ENCODE measurements around the gene LARGE1. TPM values are rescaled to one million over a fixed set of nuclear protein-coding genes. Genes with fewer than 3 reads are reported as not detected.

Gene LARGE1
- total RNA-seq, 1 experiment from 2014 or later: 1.5 TPM

DNA sequence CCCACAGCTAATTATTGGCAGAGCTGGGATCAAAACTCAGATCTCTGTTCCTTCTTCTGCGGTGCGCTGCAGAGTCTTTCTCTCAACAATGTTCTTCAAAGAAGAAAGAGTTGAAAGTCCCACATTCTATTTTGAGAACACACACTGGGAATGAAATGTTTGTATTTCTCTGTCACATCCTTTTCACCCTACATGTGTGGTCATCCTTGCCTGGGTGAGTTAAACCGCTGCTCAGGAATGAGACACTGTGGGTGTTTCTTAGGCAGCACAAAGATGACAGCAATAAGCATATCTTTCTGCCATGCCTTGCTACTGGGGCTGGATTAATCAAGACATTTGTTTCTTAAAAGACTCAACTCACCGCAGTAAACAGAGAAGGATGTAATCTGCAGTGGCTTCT lies 222.6 kb downstream of the LARGE1 start:
- POLR2A ChIA-PET: no interaction called here
- Histone ChIP-seq H3K9ac (ENCODE audit: low read length) (no peak overlapping the region), H3K79me2 (ENCODE audit: insufficient read depth, low read length) (no peaks in the 10 kb centered on the region), H3K4me1 (ENCODE audit: control insufficient read depth in 1 of 2, insufficient read depth in 2 of 2, low read length in 2 of 2) (no peaks in the 10 kb centered on the region), H3K4me2 (ENCODE audit: low read length) (no peak overlapping the region), H3K27ac (ENCODE audit: low read depth, low read length) (no peak overlapping the region), H3K9me3 (ENCODE audit: control insufficient read depth in 1 of 2, insufficient read depth in 1 of 2, low read depth in 1 of 2, low read length in 2 of 2) (peaks cover 9 to 43% of the 10 kb centered on the region in 2 experiments; a peak in 2 of 4 replicates), H3K36me3 (ENCODE audit: control insufficient read depth in 1 of 2, insufficient read depth in 2 of 2, low read length in 2 of 2) (no peaks in the 10 kb centered on the region), H2AFZ (ENCODE audit: low read depth, low read length, poor library complexity, severe bottlenecking) (no peak overlapping the region), H3K9me2 (ENCODE audit: insufficient read depth) (no peaks in the 10 kb centered on the region), H3K27me3 (ENCODE audit: insufficient read depth, low read length) (no peaks in the 10 kb centered on the region), H3K4me3 (replicated peaks in 1 of 2; ENCODE audit: low read depth in 1 of 2, low read length in 2 of 2) (no peak overlapping the region), H4K20me1 (ENCODE audit: insufficient read depth) (no peaks in the 10 kb centered on the region)
- ATAC-seq (no peak), DNase-seq (ENCODE audit: low read depth, low spot score) (no peak)
- CTCF ChIA-PET: no interaction called here
- intact Hi-C loops (cut with micrococcal nuclease): no loop called here
- BruUV-seq (replicated peaks): no TSS peak
- TF ChIP-seq ZFX (IDR thresholded peaks at IDR 0.05): no peak
- no peak for TF ChIP-seq YY1 (IDR thresholded peaks at IDR 0.05; ENCODE audit: extremely low read depth, insufficient replicate concordance, low read depth, low read length)
- no peak for TF ChIP-seq FOSL1 (IDR thresholded peaks at IDR 0.05; ENCODE audit: low read depth)
- no peak for TF ChIP-seq ELF1 (IDR thresholded peaks at IDR 0.05; ENCODE audit: borderline replicate concordance, low read depth)
- TF ChIP-seq POLR2AphosphoS5 (IDR thresholded peaks at IDR 0.05; ENCODE audit: low read depth, low read length): no peak
- no peak for TF ChIP-seq CEBPB (IDR thresholded peaks at IDR 0.05; ENCODE audit: low read depth)
- no peak for TF ChIP-seq MAX (IDR thresholded peaks at IDR 0.05)
- TF ChIP-seq REST (IDR thresholded peaks at IDR 0.05; ENCODE audit: low read depth): no peak
- TF ChIP-seq POLR2A (IDR thresholded peaks at IDR 0.05; ENCODE audit: borderline replicate concordance, extremely low read depth, insufficient read depth, insufficient read length): no peak
- TF ChIP-seq SP1 (IDR thresholded peaks at IDR 0.05; ENCODE audit: low read depth): no peak
- TF ChIP-seq ATF3 (IDR thresholded peaks at IDR 0.05): no peak
- TF ChIP-seq JUND (IDR thresholded peaks at IDR 0.05): no peak
- TF ChIP-seq TCF7L2 (IDR thresholded peaks at IDR 0.05; ENCODE audit: borderline replicate concordance, extremely low read depth, insufficient read depth, insufficient read length): no peak
- TF ChIP-seq ZNF274 (IDR thresholded peaks at IDR 0.05; ENCODE audit: low read depth, low read length): no peak
- TF ChIP-seq EGR1 (IDR thresholded peaks at IDR 0.05; ENCODE audit: low read depth): no peak
- no peak for TF ChIP-seq SRF (IDR thresholded peaks at IDR 0.05; ENCODE audit: low read depth)
- TF ChIP-seq CTCF (IDR thresholded peaks at IDR 0.05 in 2 of 3, conservative IDR thresholded peaks at IDR 0.05 in 1 of 3; ENCODE audit: borderline replicate concordance in 1 of 3, insufficient read depth in 1 of 3, low read depth in 2 of 3, low read length in 2 of 3): no peak
- no peak for TF ChIP-seq ZBTB33 (IDR thresholded peaks at IDR 0.05; ENCODE audit: extremely low read depth, insufficient replicate concordance, low read length)
- RAD21 ChIA-PET (ENCODE audit: low non-redundant PET in 1 of 2, low total read pairs in 2 of 2, uncharacterized antibody in 2 of 2, unreplicated experiment in 2 of 2): no interaction called here
